Transverse colon (tissue), 4 donors: ENCODE measurements around the gene EDN2. TPM values are rescaled to one million over a fixed set of nuclear protein-coding genes. Genes with fewer than 3 reads are reported as not detected.

Source experiments
- DNase-seq: peaks from one replicate; pipeline ENCODE4 v3.0.0-alpha.2; 2019
- H3K27ac ChIP-seq, 4 donors: fragments of 200-600 bp; sonication (generic); 2 replicates each; pipeline ENCODE4 v1.5.1; 2016 to 2018; ENCODE audit warnings: inconsistent platforms in 4 of 4
- H3K27me3 ChIP-seq: fragments of 200-600 bp; sonication (generic); 2 replicates; pipeline ENCODE4 v1.5.1; 2017; ENCODE audit warnings: inconsistent platforms
- H3K36me3 ChIP-seq, 4 donors: fragments of 200-600 bp; sonication (generic); 2 replicates each; pipeline ENCODE4 v1.5.1; 2017 to 2019; ENCODE audit warnings: inconsistent platforms in 4 of 4
- H3K4me1 ChIP-seq, 4 donors: fragments of 200-600 bp; sonication (generic); 2 replicates each; pipeline ENCODE4 v1.5.1; 2017 to 2020; ENCODE audit warnings: inconsistent platforms in 4 of 4
- H3K4me3 ChIP-seq, 4 donors: fragments of 200-600 bp; sonication (generic); 1 replicate in 1 of 4; 2 replicates in 3 of 4; pipeline versions ENCODE4 v1.5.1 to v1.6.1; 2017 to 2019; ENCODE audit warnings: inconsistent platforms in 4 of 4
- H3K9me3 ChIP-seq, 2 donors: fragments of 200-600 bp; sonication (generic); 2 replicates each; pipeline ENCODE4 v1.5.1; 2017 to 2019; ENCODE audit warnings: inconsistent platforms in 2 of 2
- CTCF ChIP-seq, 5 experiments: fragments of 200-600 bp in 3 of 5; fragments of 450-650 bp in 2 of 5; sonication (generic) in 3 of 5; IDR thresholded peaks; 1 replicate in 2 of 5; 2 replicates in 3 of 5; pipeline ENCODE4 v1.5.1; 2016 to 2017; ENCODE audit warnings: antibody characterized with exemption in 5 of 5, inconsistent platforms in 3 of 5, mild to moderate bottlenecking in 2 of 5, moderate library complexity in 1 of 5
- EP300 ChIP-seq: sonication (generic); formaldehyde crosslinking; IDR thresholded peaks from one replicate; pipeline ENCODE4 v1.6.1; 2017; ENCODE audit warnings: antibody characterized with exemption, low read depth
- POLR2A ChIP-seq: fragments of 450-650 bp; IDR thresholded peaks from one replicate; pipeline ENCODE4 v1.6.1; 2016; ENCODE audit warnings: antibody characterized with exemption, mild to moderate bottlenecking, moderate library complexity
- POLR2AphosphoS5 ChIP-seq, 3 donors: sonication (generic); formaldehyde crosslinking; IDR thresholded peaks; one replicate each; pipeline ENCODE4 v1.6.1; 2016; ENCODE audit warnings: antibody characterized with exemption in 3 of 3
- WGBS, 2 donors: methylation state at CpG; one replicate each; pipeline ENCODE4 v1.1.5; 2018; ENCODE audit warnings: low coverage in 1 of 2; 5-methylcytosine and 5-hydroxymethylcytosine counted together
- in situ Hi-C, 4 donors: fragments of 200-750 bp; cut with MboI; loops; one replicate each; pipeline versions ENCODE4 v1.15.0 to v1.15.1; 2017; ENCODE audit warnings: low sequenced_read_pairs in 3 of 4, low pct_ligation_motif_present in 1 of 4, low pct_unique_long_range_greater_than_20kb in 1 of 4
- intact Hi-C: fragments of 100-400 bp; cut with DNase I; formaldehyde crosslinking; loops from one replicate; pipeline ENCODE4 v1.15.1; 2023; ENCODE audit warnings: low total_unique reads
- total RNA-seq, 4 donors: library from RNA; depleted of rRNA; stranded (reverse); fragments of >200 nt; gene quantifications; one replicate each; pipeline ENCODE4 v1.1.0, GENCODE V29; 2016

The EDN2 gene
- total RNA-seq, 4 donors from 2014 or later = 3.8 to 15.7 (median 10.3) TPM

- intact Hi-C loops = no loop called here
- Histone ChIP-seq H3K36me3 (no peaks in the 10 kb centered on the region), H3K4me3 (no peak overlapping the region), H3K9me3 (no peaks in the 10 kb centered on the region), H3K27ac (no peak overlapping the region), H3K27me3 (no peaks in the 10 kb centered on the region), H3K4me1 (no peaks in the 10 kb centered on the region)
- no peak for DNase-seq
- in situ Hi-C loops = no loop called here
- no peak for TF ChIP-seq CTCF (IDR thresholded peaks at IDR 0.05)
- TF ChIP-seq POLR2AphosphoS5 (IDR thresholded peaks at IDR 0.05) = no peak
- no peak for TF ChIP-seq EP300
- TF ChIP-seq POLR2A = no peak
- 87% methylated on average over 5 of the region's 5 CpGs; no CpG with 5 or more reads in 1 of the 2 donors for WGBS, 2 donors
Measured at GRCh38 chr1:41530411-41530810, 45.9 kb upstream of the EDN2 start.

GRCh38 chr1:41529621-41530395 is 45.3 kb upstream of the EDN2 start:
- intact Hi-C loops = no loop called here
- TF ChIP-seq POLR2A = no peak
- TF ChIP-seq CTCF (IDR thresholded peaks at IDR 0.05) = no peak
- TF ChIP-seq POLR2AphosphoS5 (IDR thresholded peaks at IDR 0.05) = no peak
- TF ChIP-seq EP300 = no peak
- no peak overlapping the region for H3K27ac ChIP-seq
- H3K4me3 ChIP-seq = no peak overlapping the region
- no peaks in the 10 kb centered on the region for H3K27me3 ChIP-seq
- WGBS, 2 donors = 47 to 92% methylated on average over 3 to 23 of the region's 23 CpGs
- no peaks in the 10 kb centered on the region for H3K9me3 ChIP-seq
- DNase-seq = no peak
- no peaks in the 10 kb centered on the region for H3K4me1 ChIP-seq
- no peaks in the 10 kb centered on the region for H3K36me3 ChIP-seq
- in situ Hi-C loops = no loop called here

- H3K9me3 ChIP-seq = no peaks in the 10 kb centered on the region
- no peak overlapping the region for H3K4me3 ChIP-seq
- no peak for DNase-seq
- intact Hi-C loops (no loop called here), in situ Hi-C loops (no loop called here)
- H3K27me3 ChIP-seq = no peaks in the 10 kb centered on the region
- TF ChIP-seq POLR2A (no peak), POLR2AphosphoS5 (IDR thresholded peaks at IDR 0.05) (no peak), CTCF (IDR thresholded peaks at IDR 0.05) (no peak)
- H3K4me1 ChIP-seq = no peaks in the 10 kb centered on the region
- 68 to 75% methylated on average over 6 to 7 of the region's 7 CpGs for WGBS, 2 donors
- H3K27ac ChIP-seq = no peak overlapping the region
- H3K36me3 ChIP-seq = no peaks in the 10 kb centered on the region
Measured at GRCh38 chr1:41528726-41529605, 44.5 kb upstream of the EDN2 start.

GRCh38 chr1:41528106-41528505 is 43.6 kb upstream of the EDN2 start:
- Histone ChIP-seq H3K36me3 (no peaks in the 10 kb centered on the region), H3K4me3 (no peak overlapping the region), H3K27ac (no peak overlapping the region), H3K4me1 (no peaks in the 10 kb centered on the region), H3K9me3 (no peaks in the 10 kb centered on the region), H3K27me3 (no peaks in the 10 kb centered on the region)
- TF ChIP-seq CTCF (IDR thresholded peaks at IDR 0.05) = no peak
- TF ChIP-seq POLR2AphosphoS5 (IDR thresholded peaks at IDR 0.05) = no peak
- TF ChIP-seq POLR2A = no peak
- no peak for DNase-seq
- intact Hi-C loops (no loop called here), in situ Hi-C loops (no loop called here)
- 71 to 84% methylated on average over 3 of the region's 3 CpGs for WGBS, 2 donors
